Limb (tissue), 2 donors: ENCODE results near the gene GREB1.

Source experiments
- DNase-seq, 2 donors: peaks; one replicate each; pipeline ENCODE4 v3.0.0-alpha.2; 2016; ENCODE audit errors: extremely low spot score in 2 of 2

GREB1 gene, protein sequence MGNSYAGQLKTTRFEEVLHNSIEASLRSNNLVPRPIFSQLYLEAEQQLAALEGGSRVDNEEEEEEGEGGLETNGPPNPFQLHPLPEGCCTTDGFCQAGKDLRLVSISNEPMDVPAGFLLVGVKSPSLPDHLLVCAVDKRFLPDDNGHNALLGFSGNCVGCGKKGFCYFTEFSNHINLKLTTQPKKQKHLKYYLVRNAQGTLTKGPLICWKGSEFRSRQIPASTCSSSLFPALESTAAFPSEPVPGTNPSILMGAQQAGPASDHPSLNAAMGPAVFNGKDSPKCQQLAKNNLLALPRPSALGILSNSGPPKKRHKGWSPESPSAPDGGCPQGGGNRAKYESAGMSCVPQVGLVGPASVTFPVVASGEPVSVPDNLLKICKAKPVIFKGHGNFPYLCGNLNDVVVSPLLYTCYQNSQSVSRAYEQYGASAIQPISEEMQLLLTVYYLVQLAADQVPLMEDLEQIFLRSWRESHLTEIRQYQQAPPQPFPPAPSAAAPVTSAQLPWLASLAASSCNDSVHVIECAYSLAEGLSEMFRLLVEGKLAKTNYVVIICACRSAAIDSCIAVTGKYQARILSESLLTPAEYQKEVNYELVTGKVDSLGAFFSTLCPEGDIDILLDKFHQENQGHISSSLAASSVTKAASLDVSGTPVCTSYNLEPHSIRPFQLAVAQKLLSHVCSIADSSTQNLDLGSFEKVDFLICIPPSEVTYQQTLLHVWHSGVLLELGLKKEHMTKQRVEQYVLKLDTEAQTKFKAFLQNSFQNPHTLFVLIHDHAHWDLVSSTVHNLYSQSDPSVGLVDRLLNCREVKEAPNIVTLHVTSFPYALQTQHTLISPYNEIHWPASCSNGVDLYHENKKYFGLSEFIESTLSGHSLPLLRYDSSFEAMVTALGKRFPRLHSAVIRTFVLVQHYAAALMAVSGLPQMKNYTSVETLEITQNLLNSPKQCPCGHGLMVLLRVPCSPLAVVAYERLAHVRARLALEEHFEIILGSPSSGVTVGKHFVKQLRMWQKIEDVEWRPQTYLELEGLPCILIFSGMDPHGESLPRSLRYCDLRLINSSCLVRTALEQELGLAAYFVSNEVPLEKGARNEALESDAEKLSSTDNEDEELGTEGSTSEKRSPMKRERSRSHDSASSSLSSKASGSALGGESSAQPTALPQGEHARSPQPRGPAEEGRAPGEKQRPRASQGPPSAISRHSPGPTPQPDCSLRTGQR (N-terminal part only)

DNA sequence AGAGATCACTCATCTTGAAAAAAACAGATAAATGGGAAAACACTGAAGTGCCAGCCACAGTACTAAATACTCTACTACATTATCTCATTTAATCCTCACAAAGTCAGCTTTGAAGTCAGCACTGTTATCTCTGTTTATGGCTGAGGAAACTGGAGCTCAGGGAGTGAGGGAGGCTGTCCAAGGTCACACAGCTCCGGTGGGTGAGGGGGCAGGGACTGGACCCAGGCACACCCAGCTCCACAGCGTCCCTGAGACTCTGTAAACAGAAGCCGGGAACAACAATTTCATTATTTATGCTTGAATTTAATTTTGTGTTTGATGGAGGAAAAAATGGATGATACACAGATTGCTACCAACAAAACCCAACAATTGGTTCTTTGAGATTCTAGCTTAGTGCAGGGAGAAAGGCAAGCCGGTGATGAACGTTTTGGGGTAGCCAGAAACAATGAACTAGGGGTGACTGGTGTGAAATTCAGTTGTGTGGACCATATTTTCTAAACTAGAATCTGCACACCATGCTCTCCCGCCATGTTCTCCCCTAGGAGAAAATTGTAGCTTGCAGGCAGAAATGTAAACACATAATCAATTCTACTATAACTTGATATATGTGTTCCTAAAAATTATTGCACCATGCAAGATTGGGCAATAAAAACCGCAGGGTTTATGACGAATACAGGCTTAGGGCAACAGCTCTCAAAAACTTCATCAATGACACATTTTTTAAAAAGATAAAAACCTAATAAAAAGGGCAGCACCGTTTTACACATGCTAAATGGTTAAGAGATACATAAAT lies at the start of gene GREB1:
GREB1 (plus strand) TSS at position 768 of the 793 bp plus-strand sequence. CDS start 22,570 bp downstream, outside the sequence.
- DNase-seq = no peak

DNA sequence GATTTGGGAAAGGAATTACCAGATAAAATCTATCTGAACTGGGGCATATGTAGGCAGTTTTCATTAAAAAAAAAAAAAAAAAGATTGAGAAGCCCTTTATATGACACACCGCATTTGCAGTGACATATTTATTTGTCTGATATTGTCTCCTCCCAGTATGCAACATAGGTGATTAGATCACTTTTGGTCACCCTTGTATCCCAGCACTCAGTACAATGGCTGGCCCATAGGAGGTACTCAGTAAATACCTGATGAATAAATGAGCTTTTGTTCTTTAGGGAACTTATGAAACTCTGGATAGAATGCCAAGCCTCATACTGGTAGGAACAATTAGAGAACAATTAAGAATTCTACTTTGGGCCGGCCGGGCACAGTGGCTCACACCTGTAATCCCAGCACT lies 45.0 kb upstream of the GREB1 start:
- no peak for DNase-seq

DNA sequence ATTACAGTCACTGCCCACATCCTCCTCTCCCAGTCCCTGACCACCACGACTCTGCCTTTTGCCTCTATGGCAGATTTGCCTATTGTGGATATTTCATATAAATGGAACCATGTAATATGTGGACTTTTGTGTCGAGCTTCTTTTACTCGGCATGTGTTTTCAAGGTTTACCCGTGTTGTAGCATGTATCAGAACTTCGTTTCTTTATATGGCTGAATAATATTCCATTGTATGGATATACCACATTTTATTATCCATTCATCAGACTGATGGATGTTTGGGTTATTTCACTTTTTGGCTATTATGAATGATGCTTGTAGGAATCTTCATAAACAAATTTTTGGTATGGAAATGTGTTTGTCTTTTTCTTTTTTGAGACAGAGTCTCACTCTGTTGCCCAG lies 43.7 kb upstream of the GREB1 start:
- DNase-seq = no peak

- no peak for DNase-seq
These were observed 42.4 kb upstream of the GREB1 start for GRCh38 chr2:11491348-11491933.

GRCh38 chr2:11492244-11492643 lies 41.6 kb upstream of the GREB1 start:
- DNase-seq = no peak

DNA sequence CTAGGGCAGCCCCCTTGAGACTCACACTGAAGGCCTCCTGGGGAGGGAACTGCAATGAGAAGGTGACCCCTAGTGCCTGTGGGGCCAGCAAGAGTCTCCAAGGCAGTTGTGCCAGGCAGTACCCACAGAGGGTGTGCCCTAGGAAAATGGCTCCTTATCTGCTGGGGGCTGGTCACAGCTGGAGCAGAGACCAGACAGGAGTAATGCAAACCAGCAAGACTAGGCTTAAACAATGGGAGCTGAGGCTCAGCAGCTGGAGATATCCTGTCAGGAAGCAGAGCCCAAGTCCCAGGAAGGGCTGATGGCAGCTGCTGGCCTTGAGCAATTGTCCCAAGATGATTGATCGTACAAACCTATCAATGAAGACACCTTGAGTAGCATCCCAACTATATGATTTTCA lies 41.1 kb upstream of the GREB1 start:
- no peak for DNase-seq

DNA sequence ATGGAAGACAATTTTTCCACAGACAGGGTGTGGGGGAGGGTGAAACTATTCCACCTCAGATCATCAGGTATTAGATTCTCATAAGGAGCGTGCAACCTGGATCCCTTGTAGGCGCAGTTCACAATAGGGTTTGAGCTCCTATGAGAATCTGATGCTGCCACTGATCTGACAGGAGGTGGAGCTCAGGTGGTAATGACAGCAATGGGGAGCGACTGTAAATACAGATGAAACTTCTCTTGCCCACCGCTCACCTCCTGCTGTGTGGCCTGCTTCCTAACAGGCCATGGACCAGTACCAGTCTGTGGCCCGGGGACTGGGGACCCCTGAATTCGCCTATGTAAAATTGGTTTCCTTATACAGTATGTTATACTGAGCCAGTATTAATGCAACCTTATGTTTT lies 40.6 kb upstream of the GREB1 start:
- DNase-seq = no peak

DNA sequence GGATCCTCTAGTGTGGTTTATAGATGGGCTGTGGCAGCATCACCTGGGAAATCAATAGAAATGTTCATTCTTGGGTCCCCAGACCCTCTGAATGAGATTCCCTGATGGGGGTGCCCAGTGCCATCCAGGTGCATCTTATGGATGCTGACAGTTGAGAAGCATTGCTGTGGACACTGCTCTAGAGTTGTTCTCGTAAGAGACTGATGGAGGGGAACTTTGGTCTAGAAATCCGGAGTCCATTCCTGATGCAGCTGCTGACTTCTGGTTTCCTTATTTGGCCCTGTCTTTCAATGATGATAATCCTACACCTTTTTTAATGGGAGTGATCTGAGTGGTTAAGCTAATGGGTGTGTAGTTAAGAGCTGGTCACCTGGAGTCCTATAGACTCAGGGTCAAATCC lies 39.5 kb upstream of the GREB1 start:
- no peak for DNase-seq

DNA sequence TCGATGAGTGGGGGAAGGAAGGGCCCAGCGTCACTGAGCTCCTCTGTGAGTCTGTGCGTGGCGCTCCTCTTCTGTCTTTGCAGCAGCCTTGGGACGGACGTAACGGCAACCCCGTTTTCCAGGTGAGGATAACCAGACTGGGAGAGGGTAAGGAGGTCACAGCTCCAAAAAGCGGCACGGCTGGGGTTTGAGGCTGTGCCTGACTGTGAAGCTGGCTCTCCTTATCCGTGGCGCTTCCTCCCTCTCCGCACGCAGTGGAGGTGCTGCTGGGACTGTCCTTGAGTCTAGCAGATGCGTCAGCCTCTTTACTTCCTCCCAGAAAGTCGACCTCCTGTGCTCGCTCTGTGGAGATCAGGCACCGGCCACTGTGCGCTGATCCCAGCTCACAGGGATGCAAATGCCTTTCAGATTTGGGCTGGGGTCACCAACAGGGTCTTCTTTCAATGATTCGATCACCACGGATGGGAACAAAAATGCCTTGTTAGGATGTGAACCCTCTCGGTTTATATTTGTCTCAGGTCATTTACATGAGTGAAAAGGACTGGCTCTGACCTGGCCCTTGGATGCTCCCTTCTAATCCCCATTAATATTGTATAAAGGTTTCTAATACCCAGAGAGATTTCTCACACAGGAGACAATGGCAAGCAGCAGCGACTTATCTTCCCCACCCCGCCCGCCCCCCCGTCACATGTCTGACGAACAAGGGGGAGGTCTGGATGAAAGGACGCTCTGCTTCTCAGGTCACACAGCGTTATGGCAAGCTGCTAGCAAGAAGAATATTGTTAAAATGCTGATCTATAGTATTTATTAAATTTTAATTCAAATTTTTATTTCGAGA lies 37.8 kb upstream of the GREB1 start:
- DNase-seq = peak in 1 of 2 donors; percentile 42

GRCh38 chr2:11498543-11499034 lies 35.3 kb upstream of the GREB1 start:
- peak in 1 of 2 donors; percentile 41 for DNase-seq

GRCh38 chr2:11499081-11499743 lies 34.6 kb upstream of the GREB1 start:
- no peak for DNase-seq

GRCh38 chr2:11500702-11501303 lies 33.0 kb upstream of the GREB1 start:
- DNase-seq = no peak

- no peak for DNase-seq
These were observed 31.0 kb upstream of the GREB1 start for GRCh38 chr2:11502740-11503292.

DNA sequence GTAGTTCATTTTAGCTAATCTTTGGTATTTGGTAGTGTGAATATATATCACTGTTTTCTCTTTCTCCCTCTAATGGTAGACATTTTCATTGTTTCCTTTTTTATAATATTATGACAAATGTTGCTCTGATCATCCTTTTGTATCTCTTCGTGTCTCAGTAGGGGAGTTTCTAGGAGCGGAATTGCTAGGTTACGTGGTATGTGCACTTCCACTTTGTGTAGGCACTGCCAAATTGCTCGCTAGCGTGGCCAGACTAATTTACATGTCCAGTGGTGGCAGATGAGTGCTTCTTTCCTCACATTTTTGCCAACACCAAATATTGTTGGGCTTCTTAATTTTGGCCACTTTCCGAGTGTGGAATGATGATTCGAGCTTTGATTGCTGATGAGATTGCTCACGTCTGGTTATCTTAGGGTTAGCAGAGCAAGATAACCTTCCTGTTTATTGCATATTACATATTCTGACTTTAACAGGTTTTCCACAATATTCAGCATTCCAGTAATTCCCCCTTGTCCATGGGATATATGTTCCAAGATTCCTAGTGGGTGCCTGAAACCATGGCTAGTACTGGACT lies 30.4 kb upstream of the GREB1 start:
- no peak for DNase-seq

DNA sequence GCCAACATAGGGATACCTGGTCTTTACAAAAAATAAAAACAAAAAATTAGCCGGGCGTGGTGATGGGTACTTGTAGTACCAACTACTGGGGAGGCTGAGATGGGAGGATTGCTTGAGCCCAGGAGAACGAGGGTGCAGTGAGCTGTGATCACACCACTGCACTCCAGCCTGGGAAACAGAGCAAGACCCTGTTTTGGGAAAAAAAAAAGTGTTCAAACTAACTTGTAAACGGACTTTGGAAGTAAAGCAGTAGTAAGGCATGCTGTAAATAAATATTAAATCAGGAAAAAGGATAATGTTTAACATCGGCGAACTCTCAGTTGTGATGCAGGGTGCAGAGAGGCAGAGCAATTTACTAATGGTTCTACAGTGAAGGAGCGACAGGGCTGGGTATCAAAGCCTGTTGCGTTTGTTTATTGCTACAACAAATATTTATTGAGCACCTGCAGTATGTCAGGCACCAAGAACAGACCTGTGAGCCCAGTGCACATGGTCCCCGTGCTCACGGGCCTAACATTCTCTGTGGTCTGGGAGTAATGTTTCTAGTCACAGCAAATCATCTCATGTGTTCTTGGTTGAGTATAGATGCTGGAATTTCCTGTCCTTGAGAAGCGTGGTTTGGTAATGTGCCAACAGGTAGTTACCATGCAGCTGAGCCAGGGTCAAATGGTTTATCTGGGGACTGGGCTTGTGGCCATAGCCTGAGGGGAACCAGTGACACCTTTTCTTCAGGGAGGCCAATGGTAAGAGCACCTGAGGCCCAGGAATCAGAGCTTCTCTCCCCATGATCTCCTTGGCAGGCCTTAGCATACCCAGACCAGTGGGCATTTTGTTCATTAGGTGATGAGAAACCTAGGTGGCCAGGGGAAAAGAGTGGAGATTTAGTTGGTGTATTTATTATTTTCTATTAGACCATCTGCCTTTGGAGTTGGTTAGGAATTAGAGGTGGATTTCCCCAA lies 27.9 kb upstream of the GREB1 start:
- DNase-seq = no peak

DNA sequence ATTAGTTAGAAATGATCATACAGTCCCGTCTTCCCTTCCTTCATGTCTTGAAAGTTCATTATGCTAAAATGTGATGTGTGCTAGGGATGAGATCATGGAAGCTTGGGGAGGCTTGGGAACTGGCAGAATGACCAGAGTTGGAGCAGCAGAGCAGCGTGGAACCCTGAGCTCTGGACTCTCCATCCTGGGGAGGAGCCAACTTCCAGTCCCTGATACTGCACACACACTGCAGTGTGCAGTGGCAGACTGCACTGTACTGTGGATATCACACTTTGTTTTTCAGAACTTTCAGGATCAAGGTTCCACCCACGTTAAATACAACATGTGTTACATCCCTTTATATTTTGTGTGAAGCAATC lies 27.3 kb upstream of the GREB1 start:
- DNase-seq = no peak

DNA sequence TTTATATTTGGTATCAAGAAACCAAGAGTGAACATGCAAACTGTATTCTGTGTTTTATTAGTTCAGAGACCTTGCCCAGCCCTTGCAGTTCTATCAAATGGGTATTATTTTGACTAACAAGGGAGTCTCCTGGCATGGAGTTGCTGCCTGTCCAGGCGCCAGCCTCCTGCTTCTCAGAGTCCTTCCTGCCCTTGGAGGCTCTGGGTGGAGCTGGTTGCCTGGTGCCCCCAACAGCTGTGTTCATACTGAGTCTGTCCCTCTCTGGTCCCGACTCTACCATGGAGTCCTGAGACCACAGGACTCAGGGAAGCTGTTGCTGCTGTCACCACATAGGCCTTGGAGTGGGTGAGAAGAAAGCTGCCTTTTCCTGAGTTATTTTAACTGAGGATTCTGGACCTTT lies 26.3 kb upstream of the GREB1 start:
- no peak for DNase-seq
